LNCaP clone FGC (cell line): ENCODE measurements around the gene FLOT1.
A peak's percentile ranks its signal among the peaks of the same experiment; 100 is the strongest.
"Not testable (repeated sequence)": the region's sequence is repeated elsewhere in the genome, so short reads cannot be mapped to it uniquely, and the experiment has no call there.

Experiments used
- DNase-seq: peaks from one replicate; pipeline ENCODE4 v3.0.0-alpha.2; 2011; ENCODE audit warnings: low read depth
- H3K4me3 ChIP-seq: 2 replicates; pipeline ENCODE4 v1.5.1; 2011; ENCODE audit warnings: mild to moderate bottlenecking, low read depth, low read length, control low read depth
- CTCF ChIP-seq: IDR thresholded peaks from 2 replicates; pipeline ENCODE4 v1.5.1; 2012; ENCODE audit warnings: mild to moderate bottlenecking; ENCODE audit not compliant: control insufficient read depth, insufficient read depth; ENCODE audit errors: extremely low read depth

FLOT1 gene

DNA sequence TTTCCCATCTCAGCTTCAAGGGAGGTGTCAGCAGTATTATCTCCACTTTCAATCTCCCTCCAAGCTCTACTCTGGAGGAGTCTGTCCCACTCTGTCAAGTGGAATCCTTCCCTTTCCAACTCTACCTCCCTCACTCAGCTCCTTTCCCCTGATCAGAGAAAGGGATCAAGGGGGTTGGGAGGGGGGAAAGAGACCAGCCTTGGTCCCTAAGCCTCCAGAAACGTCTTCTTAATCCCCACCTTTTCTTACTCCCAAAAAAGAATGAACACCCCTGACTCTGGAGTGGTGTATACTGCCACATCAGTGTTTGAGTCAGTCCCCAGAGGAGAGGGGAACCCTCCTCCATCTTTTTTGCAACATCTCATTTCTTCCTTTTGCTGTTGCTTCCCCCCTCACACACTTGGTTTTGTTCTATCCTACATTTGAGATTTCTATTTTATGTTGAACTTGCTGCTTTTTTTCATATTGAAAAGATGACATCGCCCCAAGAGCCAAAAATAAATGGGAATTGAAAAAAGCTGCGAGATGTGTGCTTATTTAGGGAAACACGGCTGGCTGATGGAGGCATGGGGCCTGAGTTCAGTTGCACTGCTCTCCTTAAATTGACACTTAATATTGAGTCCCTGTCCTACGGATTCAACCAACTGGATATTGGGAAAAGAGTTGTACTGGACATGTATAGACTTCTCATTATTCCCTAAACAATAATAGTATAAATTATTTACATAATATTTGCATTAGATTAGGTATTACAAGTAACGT is 17.4 kb downstream of the FLOT1 start:
- H3K4me3 ChIP-seq = no peak overlapping the region
- no peak for TF ChIP-seq CTCF
- no peak for DNase-seq

DNA sequence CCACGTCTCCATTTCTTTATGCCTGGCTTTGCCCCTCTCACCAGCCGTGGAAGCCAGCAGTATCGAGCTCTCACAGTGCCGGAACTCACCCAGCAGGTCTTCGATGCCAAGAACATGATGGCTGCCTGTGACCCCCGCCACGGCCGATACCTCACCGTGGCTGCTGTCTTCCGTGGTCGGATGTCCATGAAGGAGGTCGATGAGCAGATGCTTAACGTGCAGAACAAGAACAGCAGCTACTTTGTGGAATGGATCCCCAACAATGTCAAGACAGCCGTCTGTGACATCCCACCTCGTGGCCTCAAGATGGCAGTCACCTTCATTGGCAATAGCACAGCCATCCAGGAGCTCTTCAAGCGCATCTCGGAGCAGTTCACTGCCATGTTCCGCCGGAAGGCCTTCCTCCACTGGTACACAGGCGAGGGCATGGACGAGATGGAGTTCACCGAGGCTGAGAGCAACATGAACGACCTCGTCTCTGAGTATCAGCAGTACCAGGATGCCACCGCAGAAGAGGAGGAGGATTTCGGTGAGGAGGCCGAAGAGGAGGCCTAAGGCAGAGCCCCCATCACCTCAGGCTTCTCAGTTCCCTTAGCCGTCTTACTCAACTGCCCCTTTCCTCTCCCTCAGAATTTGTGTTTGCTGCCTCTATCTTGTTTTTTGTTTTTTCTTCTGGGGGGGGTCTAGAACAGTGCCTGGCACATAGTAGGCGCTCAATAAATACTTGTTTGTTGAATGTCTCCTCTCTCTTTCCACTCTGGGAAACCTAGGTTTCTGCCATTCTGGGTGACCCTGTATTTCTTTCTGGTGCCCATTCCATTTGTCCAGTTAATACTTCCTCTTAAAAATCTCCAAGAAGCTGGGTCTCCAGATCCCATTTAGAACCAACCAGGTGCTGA is 18.4 kb downstream of the FLOT1 start:
- not testable (repeated sequence) for DNase-seq, H3K4me3 ChIP-seq

GRCh38 chr6:30723159-30723842 is 19.2 kb downstream of the FLOT1 start:
- not testable (repeated sequence) for DNase-seq, H3K4me3 ChIP-seq

- DNase-seq = no peak
- peak; percentile 94 for TF ChIP-seq CTCF
- peak overlapping the region; percentile 97 for H3K4me3 ChIP-seq
Measured at GRCh38 chr6:30722280-30723112, 20.0 kb downstream of the FLOT1 start.

DNA sequence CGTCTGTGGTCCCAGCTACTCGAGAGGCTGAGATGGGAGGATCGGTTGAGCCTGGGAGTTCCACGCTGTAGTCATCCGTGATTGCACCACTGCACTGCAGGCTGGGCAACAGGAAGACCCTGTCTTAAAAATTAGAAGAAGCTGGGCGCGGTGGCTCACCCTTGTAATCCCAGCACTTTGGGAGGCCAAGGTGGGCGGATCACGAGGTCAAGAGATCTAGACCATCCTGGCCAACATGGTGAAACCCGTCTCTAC is 20.5 kb downstream of the FLOT1 start:
- not testable (repeated sequence) for DNase-seq
- peak overlapping the region; percentile 97 for H3K4me3 ChIP-seq

DNA sequence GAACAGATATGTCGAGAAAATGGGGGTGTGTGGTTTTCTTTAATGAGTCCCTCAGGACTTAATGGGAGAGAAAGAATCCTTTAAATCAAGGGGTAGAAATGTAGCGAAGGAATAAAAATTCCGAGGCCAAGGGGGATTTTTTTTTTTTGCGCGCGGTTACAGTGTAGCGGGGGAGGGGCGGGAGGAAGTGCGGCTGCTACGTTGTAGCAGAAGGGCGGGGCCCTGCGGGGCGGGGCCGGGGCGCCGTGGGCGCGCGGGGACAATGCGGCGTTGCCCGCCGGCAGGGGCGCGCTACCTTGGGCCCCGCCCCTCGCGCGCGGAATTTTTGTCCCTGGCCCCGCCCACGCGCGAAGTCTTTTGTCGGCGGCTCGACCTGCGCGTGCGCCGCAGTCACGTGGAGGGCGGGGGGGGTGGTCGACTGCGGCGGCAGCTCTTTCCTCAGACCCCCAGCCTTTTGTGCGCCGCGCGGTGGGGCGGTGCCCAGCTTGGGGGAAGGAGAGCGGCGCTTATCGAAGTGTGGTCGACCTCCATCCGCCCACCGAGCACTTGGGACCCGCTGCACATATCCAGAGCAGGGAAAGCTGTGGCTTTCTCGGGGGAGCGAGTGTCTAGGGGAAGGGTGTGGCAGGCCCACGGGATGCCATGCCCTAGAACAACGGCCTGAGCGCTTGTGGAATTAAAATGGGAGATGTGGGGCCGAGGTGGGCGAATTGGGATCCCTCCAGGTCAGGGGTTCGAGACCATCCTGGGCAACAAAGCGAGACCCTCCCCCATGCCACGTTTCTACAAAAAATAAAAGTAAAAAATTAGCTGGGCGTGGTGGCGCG is 21.1 kb downstream of the FLOT1 start:
- H3K4me3 ChIP-seq = peak overlapping the region; percentile 97
- no peak for DNase-seq
- TF ChIP-seq CTCF = peak; percentile 35; the same call in 1 of the 2 replicates

DNA sequence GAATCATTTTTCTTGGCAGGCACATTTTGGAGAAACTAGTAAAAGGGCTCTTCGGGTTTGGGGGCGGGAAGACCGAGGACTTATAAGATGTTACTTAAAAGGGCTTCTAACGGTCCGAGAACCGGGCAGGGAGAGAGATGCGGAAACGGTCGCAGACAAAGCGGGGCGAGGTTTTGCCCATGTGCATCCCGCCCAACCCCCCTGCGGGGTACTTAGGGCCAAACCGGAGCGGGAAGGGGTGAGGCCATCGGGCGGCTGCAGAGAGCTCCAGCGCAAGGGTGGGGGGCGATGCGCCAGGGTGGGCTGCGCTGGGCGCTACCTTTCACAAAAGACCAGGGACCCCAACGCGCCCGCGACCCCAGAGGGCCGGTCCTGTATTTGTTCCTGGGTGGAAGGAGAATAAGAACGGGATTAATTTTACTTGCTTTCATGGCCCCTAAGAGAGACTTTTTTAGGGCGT is 21.7 kb downstream of the FLOT1 start:
- DNase-seq = no peak
- no peak for TF ChIP-seq CTCF
- H3K4me3 ChIP-seq = peak overlapping the region; percentile 97
